CD4-positive, alpha-beta T cell (primary cell): ENCODE data around the gene EZR. TPM values are rescaled to one million over a fixed set of nuclear protein-coding genes. Genes with fewer than 3 reads are reported as not detected.

ENCODE experiments used
- ATAC-seq: fragments of 200-7000 bp; cut with Tn5 transposase; one replicate; pipeline ENCODE4 v1.10.0; 2022; ENCODE audit warnings: mild to moderate bottlenecking; ENCODE audit not compliant: poor library complexity
- CTCF ChIA-PET: fragments of 350-600 bp; sonication (Branson Sonifier 250); formaldehyde crosslinking; loops from one replicate; lab custom pipeline; 2021; ENCODE audit warnings: antibody characterized with exemption, inconsistent platforms; lab: Charles Lee
- POLR2A ChIA-PET: fragments of 350-600 bp; sonication (Branson Sonifier 250); formaldehyde crosslinking; loops from one replicate; lab custom pipeline; 2021; ENCODE audit warnings: antibody characterized with exemption, inconsistent platforms; lab: Charles Lee
- DNase-seq, 14 experiments: peaks; one replicate each; pipeline ENCODE4 v3.0.0-alpha.2; 2013 to 2020; ENCODE audit warnings: mixed read lengths in 2 of 14
- H3K27ac ChIP-seq, 2 donors: one replicate each; pipeline versions ENCODE4 v1.5.1 to v1.7.0; 2013; ENCODE audit warnings: low read length in 2 of 2, low read depth in 1 of 2, mild to moderate bottlenecking in 1 of 2
- H3K27me3 ChIP-seq, 2 experiments: 1 replicate in 1 of 2; 2 replicates in 1 of 2; pipeline versions ENCODE4 v1.6.1 to v1.7.0; 2013; ENCODE audit warnings: low read length in 2 of 2, control low read depth in 1 of 2, mild to moderate bottlenecking in 1 of 2, moderate library complexity in 1 of 2; ENCODE audit not compliant: insufficient read depth in 2 of 2, control insufficient read depth in 1 of 2
- H3K36me3 ChIP-seq: one replicate; pipeline ENCODE4 v1.6.1; 2013; ENCODE audit warnings: low read length, control low read depth; ENCODE audit not compliant: insufficient read depth
- H3K4me1 ChIP-seq: one replicate; pipeline ENCODE4 v1.6.1; 2013; ENCODE audit warnings: low read length, control low read depth; ENCODE audit not compliant: insufficient read depth
- H3K4me3 ChIP-seq: one replicate; pipeline ENCODE4 v1.5.1; 2013; ENCODE audit warnings: mild to moderate bottlenecking, low read length, moderate library complexity
- H3K9me3 ChIP-seq, 2 experiments: 1 replicate in 1 of 2; 2 replicates in 1 of 2; pipeline versions ENCODE4 v1.6.1 to v1.7.0; 2013; ENCODE audit warnings: low read length in 2 of 2, mild to moderate bottlenecking in 2 of 2, control low read depth in 1 of 2, moderate library complexity in 1 of 2; ENCODE audit not compliant: control insufficient read depth in 1 of 2, insufficient read depth in 1 of 2
- H3K27ac Mint-ChIP-seq: one replicate; pipeline ENCODE4 v1.8.0; 2020; ENCODE audit warnings: mixed read lengths
- H3K27me3 Mint-ChIP-seq: one replicate; pipeline ENCODE4 v1.8.0; 2021; ENCODE audit warnings: mixed read lengths
- H3K36me3 Mint-ChIP-seq: one replicate; pipeline ENCODE4 v1.8.0; 2021; ENCODE audit warnings: low read depth, mixed read lengths
- H3K4me1 Mint-ChIP-seq: one replicate; pipeline ENCODE4 v1.8.0; 2021; ENCODE audit warnings: low read depth, mixed read lengths
- H3K4me3 Mint-ChIP-seq: one replicate; pipeline ENCODE4 v1.8.0; 2020; ENCODE audit warnings: mild to moderate bottlenecking, mixed read lengths
- H3K9me3 Mint-ChIP-seq: one replicate; pipeline ENCODE4 v1.8.0; 2020; ENCODE audit warnings: mixed read lengths
- intact Hi-C, 2 experiments: fragments of 100-400 bp; cut with DNase I in 1 of 2; cut with micrococcal nuclease in 1 of 2; formaldehyde crosslinking; loops; one replicate each; pipeline versions ENCODE4 v1.15.1 to v1.9.0; 2023 to 2025; cut with DNase I, micrococcal nuclease
- total RNA-seq, 174 experiments: library from RNA in 2 of 174; stranded (reverse) in 2 of 174; gene quantifications; one replicate each; pipeline ENCODE4 v1.2.3 and lab custom pipeline; 2021 to 2026
- TF ChIP-seq, protein P1 (sequence below): fragments of 200-600 bp; IDR thresholded peaks from one replicate; pipeline ENCODE4 v1.8.0; 2022; ENCODE audit warnings: antibody characterized with exemption, mild to moderate bottlenecking

Gene EZR
- total RNA-seq, 2 experiments from 2014 or later = 434 to 449 TPM

- Histone ChIP-seq H3K27me3 (no peaks in the 10 kb centered on the region), H3K36me3 (peaks cover 97% of the 10 kb centered on the region), H3K9me3 (no peaks in the 10 kb centered on the region), H3K27ac (no peak overlapping the region), H3K4me3 (no peak overlapping the region), H3K4me1 (peaks cover 24% of the 10 kb centered on the region)
- ChIA-PET CTCF (no interaction called here), POLR2A (interaction anchor here (1.1 kb wide), 1 partner anchor 12 kb away, joined by 3 read pairs; no protein-coding TSS in a partner anchor)
- TF ChIP-seq, protein P1, sequence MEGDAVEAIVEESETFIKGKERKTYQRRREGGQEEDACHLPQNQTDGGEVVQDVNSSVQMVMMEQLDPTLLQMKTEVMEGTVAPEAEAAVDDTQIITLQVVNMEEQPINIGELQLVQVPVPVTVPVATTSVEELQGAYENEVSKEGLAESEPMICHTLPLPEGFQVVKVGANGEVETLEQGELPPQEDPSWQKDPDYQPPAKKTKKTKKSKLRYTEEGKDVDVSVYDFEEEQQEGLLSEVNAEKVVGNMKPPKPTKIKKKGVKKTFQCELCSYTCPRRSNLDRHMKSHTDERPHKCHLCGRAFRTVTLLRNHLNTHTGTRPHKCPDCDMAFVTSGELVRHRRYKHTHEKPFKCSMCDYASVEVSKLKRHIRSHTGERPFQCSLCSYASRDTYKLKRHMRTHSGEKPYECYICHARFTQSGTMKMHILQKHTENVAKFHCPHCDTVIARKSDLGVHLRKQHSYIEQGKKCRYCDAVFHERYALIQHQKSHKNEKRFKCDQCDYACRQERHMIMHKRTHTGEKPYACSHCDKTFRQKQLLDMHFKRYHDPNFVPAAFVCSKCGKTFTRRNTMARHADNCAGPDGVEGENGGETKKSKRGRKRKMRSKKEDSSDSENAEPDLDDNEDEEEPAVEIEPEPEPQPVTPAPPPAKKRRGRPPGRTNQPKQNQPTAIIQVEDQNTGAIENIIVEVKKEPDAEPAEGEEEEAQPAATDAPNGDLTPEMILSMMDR = no peak
- ATAC-seq (no peak), DNase-seq (no peak)
- peaks cover 50% of the 10 kb centered on the region for H3K4me1 Mint-ChIP-seq
- H3K27ac Mint-ChIP-seq = peak overlapping the region; percentile 72
- intact Hi-C loops = no loop called here
- peak overlapping the region; percentile 16 for H3K4me3 Mint-ChIP-seq
- no peaks in the 10 kb centered on the region for H3K9me3 Mint-ChIP-seq
- no peaks in the 10 kb centered on the region for H3K27me3 Mint-ChIP-seq
- peaks cover 100% of the 10 kb centered on the region for H3K36me3 Mint-ChIP-seq
Measured at GRCh38 chr6:158783851-158784250, 35.3 kb downstream of the EZR start.

DNA sequence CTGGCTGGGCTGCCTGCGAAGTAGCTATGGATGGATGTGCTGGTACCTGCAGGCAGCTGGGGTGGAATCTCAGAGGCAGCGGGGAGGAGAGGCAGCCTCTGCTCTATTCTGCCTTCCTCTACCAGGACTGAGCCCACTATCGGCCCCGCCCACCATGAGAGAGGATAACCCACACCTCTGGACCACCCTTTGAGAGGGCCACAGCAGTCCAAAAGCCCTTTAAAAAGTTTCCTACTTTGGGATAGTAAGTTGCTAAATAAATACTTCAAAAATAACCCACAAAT lies 36.1 kb downstream of the EZR start:
- H3K4me1 ChIP-seq = peaks cover 24% of the 10 kb centered on the region
- intact Hi-C loops = no loop called here
- peaks cover 100% of the 10 kb centered on the region for H3K36me3 Mint-ChIP-seq
- H3K4me1 Mint-ChIP-seq = peaks cover 52% of the 10 kb centered on the region
- H3K27me3 ChIP-seq = no peaks in the 10 kb centered on the region
- H3K4me3 ChIP-seq = no peak overlapping the region
- H3K4me3 Mint-ChIP-seq = no peak overlapping the region
- no peak for ATAC-seq
- H3K27ac ChIP-seq = no peak overlapping the region
- no peaks in the 10 kb centered on the region for H3K9me3 Mint-ChIP-seq
- TF ChIP-seq, protein P1 = no peak
- ChIA-PET CTCF (interaction anchor here (0.8 kb wide), 1 partner anchor 191 kb away, joined by 3 read pairs; no protein-coding TSS in a partner anchor), POLR2A (interaction anchor here (1.1 kb wide), 1 partner anchor 11 kb away, joined by 3 read pairs; no protein-coding TSS in a partner anchor)
- no peaks in the 10 kb centered on the region for H3K9me3 ChIP-seq
- H3K27ac Mint-ChIP-seq = peak overlapping the region; percentile 72
- no peaks in the 10 kb centered on the region for H3K27me3 Mint-ChIP-seq
- DNase-seq = no peak
- peaks cover 97% of the 10 kb centered on the region for H3K36me3 ChIP-seq

- H3K4me1 Mint-ChIP-seq = peaks cover 51% of the 10 kb centered on the region
- no peak overlapping the region for H3K4me3 ChIP-seq
- H3K36me3 Mint-ChIP-seq = peaks cover 100% of the 10 kb centered on the region
- peak overlapping the region; percentile 72 for H3K27ac Mint-ChIP-seq
- no peaks in the 10 kb centered on the region for H3K27me3 ChIP-seq
- DNase-seq = no peak
- POLR2A ChIA-PET = interaction anchor here (1.1 to 2.5 kb wide), 2 partner anchors 10 to 87 kb away, joined by 3 to 9 read pairs; no protein-coding TSS in a partner anchor
- peaks cover 24% of the 10 kb centered on the region for H3K4me1 ChIP-seq
- no peak overlapping the region for H3K27ac ChIP-seq
- no peak for ATAC-seq
- peaks cover 97% of the 10 kb centered on the region for H3K36me3 ChIP-seq
- peak overlapping the region; percentile 56 for H3K4me3 Mint-ChIP-seq
- no peaks in the 10 kb centered on the region for H3K27me3 Mint-ChIP-seq
- no peaks in the 10 kb centered on the region for H3K9me3 ChIP-seq
- CTCF ChIA-PET = interaction anchor here (0.8 kb wide), 1 partner anchor 191 kb away, joined by 3 read pairs; no protein-coding TSS in a partner anchor
- no peaks in the 10 kb centered on the region for H3K9me3 Mint-ChIP-seq
- TF ChIP-seq, protein P1 = no peak
- intact Hi-C loops = no loop called here
Measured at GRCh38 chr6:158782432-158783166, 36.6 kb downstream of the EZR start.
